Neural crest cell (in vitro differentiated cells): ENCODE data around the gene STING1. TPM values are rescaled to one million over a fixed set of nuclear protein-coding genes. Genes with fewer than 3 reads are reported as not detected.
"Not testable (repeated sequence)": the region's sequence is repeated elsewhere in the genome, so short reads cannot be mapped to it uniquely, and the experiment has no call there.

Experiments
- DNase-seq: peaks from one replicate; pipeline ENCODE4 v3.0.0; 2021; ENCODE audit warnings: low read depth, mixed read lengths, low spot score
- H3K27ac Mint-ChIP-seq: one replicate; pipeline ENCODE4 v1.8.0; 2021; ENCODE audit warnings: mild to moderate bottlenecking, mixed read lengths; ENCODE audit not compliant: unreplicated experiment
- H3K27me3 Mint-ChIP-seq: 2 replicates; pipeline ENCODE4 v1.8.0; 2021; ENCODE audit warnings: low read depth, mild to moderate bottlenecking, mixed read lengths
- H3K36me3 Mint-ChIP-seq: 2 replicates; pipeline ENCODE4 v1.8.0; 2021; ENCODE audit warnings: low read depth, mild to moderate bottlenecking, mixed read lengths
- H3K4me1 Mint-ChIP-seq: 2 replicates; pipeline ENCODE4 v1.8.0; 2021; ENCODE audit warnings: mixed read lengths
- H3K4me3 Mint-ChIP-seq: one replicate; pipeline ENCODE4 v1.8.0; 2021; ENCODE audit warnings: mild to moderate bottlenecking, mixed read lengths
- H3K9me3 Mint-ChIP-seq: 2 replicates; pipeline ENCODE4 v1.8.0; 2021; ENCODE audit warnings: mixed read lengths
- CTCF ChIP-seq: fragments of 200-600 bp; sonication (generic); conservative IDR thresholded peaks from 2 replicates; pipeline ENCODE4 v1.5.0; 2021; ENCODE audit warnings: antibody characterized with exemption, mild to moderate bottlenecking
- total RNA-seq: library from RNA; stranded (reverse); gene quantifications from 2 replicates; pipeline ENCODE4 v1.2.1, GENCODE V29; 2021

STING1 gene
- total RNA-seq, 1 donor from 2014 or later, result 0.49 TPM

DNA sequence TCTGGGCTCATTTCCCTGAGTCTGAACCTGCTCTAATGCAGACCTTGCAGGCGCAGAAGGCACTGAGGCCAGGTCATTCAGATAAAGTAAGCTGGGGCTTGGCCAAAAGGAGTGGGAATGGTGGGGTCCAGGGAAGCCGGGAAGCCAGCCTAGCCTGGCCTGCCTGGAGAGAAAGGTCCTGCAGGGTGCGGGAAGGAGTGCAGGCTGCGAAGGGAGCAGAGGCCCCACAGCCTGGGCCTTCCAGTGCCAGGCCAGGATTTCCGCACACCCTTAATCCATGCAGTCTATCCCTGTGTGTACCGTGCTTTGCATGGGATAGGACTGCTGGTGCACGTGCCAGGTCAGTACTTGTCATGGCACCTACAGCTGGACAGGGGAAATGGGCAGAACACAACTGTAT lies 3.6 kb upstream of the STING1 start:
- Mint-ChIP-seq H3K4me1 (peaks cover 9% of the 10 kb centered on the region), H3K4me3 (no peak overlapping the region), H3K36me3 (no peaks in the 10 kb centered on the region), H3K27me3 (no peaks in the 10 kb centered on the region), H3K27ac (no peak overlapping the region), H3K9me3 (no peaks in the 10 kb centered on the region)
- no peak for TF ChIP-seq CTCF
- DNase-seq, result no peak

DNA sequence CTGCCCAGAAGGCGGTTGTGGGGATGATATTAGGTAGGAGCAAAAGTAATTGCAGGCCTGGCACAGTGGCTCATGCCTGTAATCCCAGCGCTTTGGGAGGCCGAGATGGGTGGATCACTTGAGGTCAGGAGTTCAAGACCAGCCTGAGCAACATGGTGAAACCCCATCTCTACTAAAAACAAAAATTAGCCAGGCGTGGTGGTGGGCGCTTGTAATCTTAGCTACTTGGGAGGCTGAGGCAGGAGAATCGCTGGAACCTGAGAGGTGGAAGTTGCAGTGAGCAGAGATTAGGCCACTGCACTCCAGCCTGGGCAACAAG lies 291 bp upstream of the STING1 start:
- H3K27ac Mint-ChIP-seq, result not testable (repeated sequence)

GRCh38 chr5:139481580-139482049 lies 943 bp downstream of the STING1 start:
- peaks cover 8% of the 10 kb centered on the region for H3K4me1 Mint-ChIP-seq

More for the DNA sequence above, 291 bp upstream of the STING1 start:
- not testable (repeated sequence) for H3K4me3 Mint-ChIP-seq, H3K27me3 Mint-ChIP-seq, H3K9me3 Mint-ChIP-seq, H3K36me3 Mint-ChIP-seq, H3K4me1 Mint-ChIP-seq, DNase-seq

GRCh38 chr5:139481122-139481533 lies 1.4 kb downstream of the STING1 start:
- no peak for DNase-seq
- H3K4me3 Mint-ChIP-seq, result no peak overlapping the region
- H3K36me3 Mint-ChIP-seq, result no peaks in the 10 kb centered on the region
- H3K27ac Mint-ChIP-seq, result no peak overlapping the region
- no peak for TF ChIP-seq CTCF
- H3K27me3 Mint-ChIP-seq, result no peaks in the 10 kb centered on the region
- no peaks in the 10 kb centered on the region for H3K9me3 Mint-ChIP-seq
- H3K4me1 Mint-ChIP-seq, result peaks cover 5% of the 10 kb centered on the region

More at GRCh38 chr5:139481580-139482049, 943 bp downstream of the STING1 start:
- Mint-ChIP-seq H3K36me3 (no peaks in the 10 kb centered on the region), H3K9me3 (no peaks in the 10 kb centered on the region), H3K27me3 (no peaks in the 10 kb centered on the region), H3K4me3 (no peak overlapping the region), H3K27ac (no peak overlapping the region)
- no peak for DNase-seq
- TF ChIP-seq CTCF, result no peak

- not testable (repeated sequence) for H3K4me3 Mint-ChIP-seq, DNase-seq, H3K4me1 Mint-ChIP-seq, H3K27ac Mint-ChIP-seq, H3K9me3 Mint-ChIP-seq, H3K36me3 Mint-ChIP-seq, H3K27me3 Mint-ChIP-seq
Observed at GRCh38 chr5:139479729-139480128, 2.8 kb downstream of the STING1 start.

- not testable (repeated sequence) for H3K4me1 Mint-ChIP-seq, H3K27me3 Mint-ChIP-seq, DNase-seq, H3K27ac Mint-ChIP-seq, H3K9me3 Mint-ChIP-seq, H3K4me3 Mint-ChIP-seq, H3K36me3 Mint-ChIP-seq
Observed at GRCh38 chr5:139478657-139479423, 3.7 kb downstream of the STING1 start.

DNA sequence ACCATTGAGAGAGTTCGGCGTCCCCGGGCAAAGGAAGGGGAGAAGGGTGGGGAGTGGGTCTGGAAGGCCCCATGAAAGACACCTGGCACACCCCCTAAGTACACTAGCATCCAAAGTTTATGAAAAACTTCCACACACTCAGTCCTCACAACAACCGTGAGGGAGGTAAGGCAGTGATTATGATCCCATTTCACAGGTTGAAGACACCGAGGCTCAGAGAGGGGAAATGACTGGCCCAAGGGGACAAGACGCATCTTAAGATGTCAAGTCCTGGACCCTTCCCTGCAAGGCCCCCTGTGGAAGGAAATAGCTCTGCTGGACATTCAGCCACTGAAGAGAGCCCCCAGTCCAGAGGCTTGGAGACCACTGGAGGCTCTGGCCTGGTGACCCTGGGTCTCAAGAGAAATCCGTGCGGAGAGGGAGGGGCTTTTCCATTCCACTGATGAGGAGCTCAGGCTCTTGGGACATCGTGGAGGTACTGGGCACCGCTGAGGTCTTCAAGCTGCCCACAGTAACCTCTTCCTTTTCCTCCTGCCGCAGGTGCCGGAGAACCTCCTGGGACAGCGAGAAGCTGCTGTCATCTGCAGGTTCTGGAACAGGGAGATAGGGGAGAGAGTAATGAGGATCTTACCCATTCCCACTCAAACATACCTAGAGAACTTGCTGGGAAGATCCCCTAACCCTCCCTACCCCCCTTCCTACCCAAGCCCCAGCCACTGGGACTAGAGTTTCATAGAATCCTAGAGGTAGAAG lies 6.5 kb downstream of the STING1 start:
- H3K36me3 Mint-ChIP-seq, result no peaks in the 10 kb centered on the region

More for the DNA sequence above, 6.5 kb downstream of the STING1 start:
- no peak for TF ChIP-seq CTCF
- Mint-ChIP-seq H3K27me3 (no peaks in the 10 kb centered on the region), H3K4me3 (no peak overlapping the region), H3K4me1 (peaks cover 17% of the 10 kb centered on the region), H3K27ac (no peak overlapping the region), H3K9me3 (no peaks in the 10 kb centered on the region)
- DNase-seq, result no peak
